CD4-positive, alpha-beta T cell treated with Interferon alpha-2 for 1 hour (primary cell): ENCODE data around the gene CDH11.

Experiments
- DNase-seq, 2 donors: peaks; one replicate each; pipeline ENCODE4 v3.0.0-alpha.2; 2020 to 2022

CDH11 gene

DNA sequence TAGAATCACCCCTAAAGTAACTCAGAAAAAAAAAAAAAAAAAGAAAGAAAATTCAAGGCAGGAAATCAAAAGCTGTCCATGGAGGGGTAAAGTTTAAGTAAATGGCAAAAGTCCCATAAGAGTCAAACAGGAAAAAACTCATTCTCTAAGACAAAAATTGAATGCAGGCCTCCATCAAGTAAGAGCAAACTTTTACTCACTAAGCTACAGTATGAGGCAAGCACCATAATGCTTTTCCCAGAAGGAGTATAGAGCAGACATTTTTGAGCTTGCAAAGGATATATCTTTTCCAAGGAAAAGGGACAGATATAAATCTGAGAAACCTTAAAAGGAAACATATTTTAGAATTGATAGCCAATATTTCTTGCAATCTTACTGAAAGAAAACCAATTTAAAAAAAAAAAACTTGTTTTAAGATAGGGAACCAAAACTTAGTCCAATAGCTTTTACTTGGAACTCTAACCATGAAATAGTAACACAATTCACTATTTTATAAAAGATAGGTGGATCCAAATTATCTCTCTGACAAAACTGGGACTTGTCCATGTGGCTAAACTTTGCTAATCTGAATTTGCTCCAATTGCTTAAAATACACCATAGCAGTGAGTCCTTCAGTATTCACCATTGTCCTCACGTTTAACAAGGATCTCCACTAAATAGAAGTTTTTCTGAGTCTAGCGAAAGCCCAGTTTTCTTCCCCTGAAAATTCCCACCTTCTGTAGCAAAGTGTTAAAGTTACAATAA lies 99.8 kb downstream of the CDH11 start:
- DNase-seq: no peak

DNA sequence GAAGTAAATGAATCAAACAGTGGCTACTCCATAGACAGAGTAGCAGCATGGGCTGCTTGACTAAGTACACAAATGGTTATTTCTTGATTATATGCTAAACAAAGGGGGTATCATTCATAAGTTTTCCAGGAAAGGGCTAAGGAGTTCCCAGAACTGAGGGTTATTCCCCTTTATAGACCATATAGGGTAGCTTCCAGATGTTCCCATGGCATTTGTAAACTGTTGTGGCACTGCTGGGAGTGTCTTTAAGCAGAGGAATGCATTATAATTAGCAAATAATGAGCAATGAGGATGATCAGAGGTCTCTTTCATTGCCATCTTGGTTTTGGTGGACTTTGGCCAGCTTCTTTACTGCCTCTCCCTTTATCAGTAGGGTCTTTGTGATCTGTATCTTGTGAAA lies 105.1 kb downstream of the CDH11 start:
- DNase-seq: no peak

DNA sequence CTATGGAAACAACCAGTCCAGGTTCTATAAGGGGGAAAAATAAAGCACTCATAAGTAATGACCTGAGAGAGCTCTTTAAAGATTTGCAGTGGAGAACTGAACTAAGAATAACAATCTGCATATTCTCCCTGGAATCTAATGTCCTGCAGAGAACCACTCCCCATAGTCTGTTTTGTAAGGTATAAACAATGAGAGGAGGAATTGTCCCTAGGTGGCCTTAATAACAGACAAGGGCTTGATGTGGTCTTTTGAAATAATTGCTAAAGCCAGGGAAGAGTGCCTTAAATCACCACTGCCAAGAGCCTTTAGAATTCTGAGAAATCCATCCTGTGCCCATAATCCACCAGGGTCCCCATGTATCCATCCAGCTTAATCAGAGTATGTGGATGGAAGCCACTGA lies 106.3 kb downstream of the CDH11 start:
- no peak for DNase-seq

DNA sequence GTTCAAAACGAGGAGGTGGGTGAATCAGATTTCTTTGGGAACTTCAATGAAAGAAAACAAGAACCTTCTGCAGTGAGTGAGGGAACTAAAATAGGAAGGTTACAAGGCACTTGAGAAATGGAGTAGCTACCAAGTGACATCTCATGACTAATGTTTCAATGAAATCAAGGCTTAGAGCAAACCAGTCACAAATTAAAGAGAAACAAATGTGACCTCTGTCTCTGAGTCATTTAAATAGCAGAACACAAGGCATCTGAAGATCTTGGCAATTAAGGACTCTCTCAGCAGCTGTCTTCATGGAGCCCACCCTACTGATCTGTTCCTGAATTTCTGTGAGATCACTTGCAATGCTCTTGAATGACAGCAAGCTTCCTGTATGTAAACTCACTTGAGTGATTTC lies 109.5 kb downstream of the CDH11 start:
- no peak for DNase-seq

DNA sequence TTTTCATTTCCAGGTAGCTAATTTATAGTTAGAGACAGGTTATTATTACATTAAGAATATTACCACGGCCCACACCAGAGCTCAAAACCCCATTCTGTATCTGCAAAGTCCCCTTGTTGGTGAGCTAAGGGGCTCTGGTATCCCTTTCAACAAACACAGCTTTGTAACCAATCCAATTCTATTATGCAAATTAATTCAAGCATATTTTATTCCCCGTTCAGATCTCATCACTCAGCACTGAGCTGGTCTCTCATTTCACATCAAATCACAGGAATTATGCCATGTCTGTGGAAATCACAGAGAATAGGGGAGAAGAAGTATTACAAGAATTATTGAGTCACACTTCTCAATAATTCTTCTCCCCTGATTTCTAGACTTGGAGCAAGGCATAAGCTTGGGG lies 111.7 kb downstream of the CDH11 start:
- DNase-seq: no peak

DNA sequence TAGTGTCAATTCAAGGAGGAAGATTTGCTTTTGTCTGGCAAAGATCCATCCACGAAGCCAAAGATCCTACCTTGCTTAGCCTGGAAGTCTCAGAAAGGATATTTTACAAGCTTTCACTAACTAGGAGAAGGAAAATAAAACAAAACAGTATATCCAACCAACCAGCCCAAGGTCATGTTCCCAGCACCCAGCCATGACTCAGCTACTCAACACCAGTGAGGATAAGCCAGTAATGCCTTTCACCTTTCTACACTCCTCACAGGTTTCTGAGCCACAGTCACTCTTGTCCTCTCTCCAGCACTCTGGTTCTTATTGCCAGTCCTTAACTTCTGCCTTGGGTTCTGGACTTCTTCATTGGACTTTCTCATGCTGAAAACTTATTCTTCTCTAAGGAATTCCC lies 116.2 kb downstream of the CDH11 start:
- DNase-seq: no peak

DNA sequence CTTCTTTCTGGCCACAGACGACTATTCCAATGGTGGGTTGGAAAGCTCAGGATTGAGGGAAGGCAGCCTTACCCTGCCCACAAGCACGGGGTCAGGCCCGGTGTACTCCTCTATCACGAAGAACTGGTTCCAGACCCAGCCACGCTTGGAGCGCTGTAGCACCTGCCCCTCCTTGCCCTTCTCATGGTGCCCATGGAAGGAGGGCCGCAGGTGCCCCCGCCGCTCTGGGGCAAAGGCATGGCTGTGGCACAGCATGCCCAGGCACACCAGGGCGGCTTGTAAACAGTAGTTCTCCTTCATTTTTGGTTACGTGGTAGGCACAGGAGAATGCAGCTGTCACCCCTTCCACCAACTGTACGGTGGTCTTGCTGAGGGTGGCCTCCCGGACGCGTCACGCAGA lies 117.3 kb downstream of the CDH11 start:
- no peak for DNase-seq

DNA sequence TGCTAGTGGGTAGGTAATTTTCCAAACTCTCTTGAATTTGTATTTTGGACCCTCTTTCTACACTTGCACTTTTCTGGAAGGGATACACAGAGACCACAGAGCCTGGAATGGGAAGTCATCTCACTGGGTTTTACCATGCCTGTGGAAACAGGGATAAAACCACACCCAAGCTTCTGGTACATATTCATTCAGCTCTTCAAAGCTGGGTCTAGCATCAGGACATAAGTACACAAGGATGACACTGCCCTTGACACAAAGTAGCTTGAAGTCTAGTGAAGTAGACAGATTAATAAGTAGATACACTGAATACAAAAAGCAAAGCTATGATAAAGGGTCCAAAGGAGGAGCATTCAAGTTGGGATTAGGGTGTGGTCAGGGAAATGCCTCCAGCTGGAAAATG lies 118.2 kb downstream of the CDH11 start:
- no peak for DNase-seq

DNA sequence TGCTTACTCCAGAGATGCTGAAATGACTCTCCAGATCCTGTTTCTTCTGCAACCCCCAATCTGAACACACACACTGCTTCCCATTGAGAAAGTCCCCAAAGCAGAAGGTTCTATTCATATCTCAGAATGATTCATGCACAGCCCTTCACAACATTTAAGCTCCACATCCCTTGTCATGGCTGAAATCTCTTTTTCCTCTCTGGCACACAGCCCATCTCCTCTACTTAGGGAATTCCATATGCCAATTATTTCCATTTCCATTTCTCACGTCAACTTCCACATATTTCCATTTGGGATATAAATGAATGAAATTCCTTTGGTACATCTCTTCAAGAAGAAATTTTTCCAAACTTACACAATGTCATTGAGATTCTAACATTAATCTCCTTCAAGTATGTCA lies 119.6 kb downstream of the CDH11 start:
- DNase-seq: no peak

DNA sequence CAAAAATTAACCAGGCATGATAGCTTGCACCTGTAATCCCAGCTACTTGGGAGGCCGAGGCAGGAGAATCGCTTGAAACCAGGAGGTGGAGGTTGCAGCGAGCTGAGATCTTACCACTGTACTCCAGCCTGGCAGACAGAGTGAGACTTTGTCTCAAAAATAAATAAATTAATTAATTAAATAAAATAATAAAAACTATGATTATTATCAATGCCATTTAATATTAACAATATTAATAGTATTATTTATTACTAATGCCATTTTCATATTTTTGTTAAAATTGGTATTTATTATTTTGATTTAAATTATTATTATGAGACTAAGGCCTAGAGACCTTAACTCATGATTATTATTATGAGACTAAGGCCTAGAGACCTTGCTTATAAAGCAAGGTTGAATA lies 121.2 kb downstream of the CDH11 start:
- no peak for DNase-seq

DNA sequence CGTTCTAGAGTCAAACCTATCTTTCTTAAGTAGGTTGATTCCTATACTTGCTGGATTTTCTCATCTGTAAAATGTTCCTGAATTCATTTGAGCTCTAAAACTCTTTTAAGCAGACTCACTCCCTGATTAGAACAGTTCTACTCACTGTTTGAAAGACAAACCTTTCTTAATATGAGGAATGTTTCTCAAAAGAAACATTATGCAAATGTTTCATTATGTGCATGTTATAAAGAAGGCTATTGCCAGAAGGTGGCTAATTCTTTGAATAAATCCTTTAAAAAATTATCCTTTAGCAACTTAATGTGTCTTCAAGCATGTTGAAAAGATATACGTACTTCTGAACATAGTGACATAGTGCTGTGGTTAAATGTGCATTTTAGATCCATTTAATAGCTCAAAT lies 124.1 kb downstream of the CDH11 start:
- no peak for DNase-seq

DNA sequence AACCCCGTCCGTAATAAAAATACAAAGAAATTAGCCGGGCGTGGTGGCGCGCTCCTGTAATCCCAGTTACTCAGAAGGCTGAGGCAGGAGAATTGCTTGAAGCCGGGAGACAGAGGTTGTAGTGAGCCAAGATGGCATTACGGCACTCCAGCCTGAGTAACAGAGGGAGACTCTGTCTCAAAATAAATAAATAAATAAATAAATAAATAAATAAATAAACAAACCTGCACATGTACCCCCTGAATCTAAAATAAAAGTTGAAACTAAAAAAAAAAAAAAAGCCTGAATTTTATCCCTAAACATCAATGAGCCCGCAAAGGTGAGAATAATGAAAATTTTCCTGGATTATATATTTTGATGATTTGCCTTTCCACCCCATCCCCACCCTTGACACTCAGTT lies 124.7 kb downstream of the CDH11 start:
- DNase-seq: no peak

DNA sequence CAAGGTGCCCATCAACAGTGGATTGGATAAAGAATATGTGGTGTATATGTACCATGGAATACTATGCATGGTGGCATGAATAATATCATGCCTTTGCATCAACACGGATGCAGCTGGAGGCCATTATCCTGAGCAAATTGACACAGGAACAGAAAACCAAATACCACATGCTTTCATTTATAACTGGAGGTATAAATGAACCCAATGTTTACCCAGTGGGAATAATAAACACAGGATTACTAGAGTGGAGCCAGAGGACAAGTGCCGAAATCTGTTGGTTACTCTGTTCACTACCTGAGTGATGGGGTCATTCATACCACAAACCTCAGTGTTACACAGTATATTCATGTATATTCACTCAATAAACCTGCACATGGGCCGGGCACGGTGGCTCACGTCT lies 125.2 kb downstream of the CDH11 start:
- DNase-seq: no peak

DNA sequence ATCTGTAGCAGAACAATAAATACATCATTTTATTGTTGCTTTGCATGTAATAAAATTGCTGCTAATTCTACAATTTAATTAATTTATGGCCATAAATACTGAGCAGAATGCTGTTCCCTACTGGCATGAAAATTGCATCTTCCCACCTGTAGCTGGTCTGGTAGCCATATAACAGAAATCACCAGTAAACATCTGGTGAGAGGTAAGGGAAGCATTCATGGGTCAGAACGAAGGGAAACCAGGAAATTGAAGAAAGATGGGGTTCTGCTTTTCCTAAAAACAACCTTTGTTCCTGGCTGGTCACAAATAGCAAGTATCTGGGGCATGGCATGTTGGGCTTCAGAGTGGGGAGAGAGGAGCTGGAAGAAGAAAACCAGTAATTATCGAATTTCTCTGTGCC lies 128.4 kb downstream of the CDH11 start:
- no peak for DNase-seq

DNA sequence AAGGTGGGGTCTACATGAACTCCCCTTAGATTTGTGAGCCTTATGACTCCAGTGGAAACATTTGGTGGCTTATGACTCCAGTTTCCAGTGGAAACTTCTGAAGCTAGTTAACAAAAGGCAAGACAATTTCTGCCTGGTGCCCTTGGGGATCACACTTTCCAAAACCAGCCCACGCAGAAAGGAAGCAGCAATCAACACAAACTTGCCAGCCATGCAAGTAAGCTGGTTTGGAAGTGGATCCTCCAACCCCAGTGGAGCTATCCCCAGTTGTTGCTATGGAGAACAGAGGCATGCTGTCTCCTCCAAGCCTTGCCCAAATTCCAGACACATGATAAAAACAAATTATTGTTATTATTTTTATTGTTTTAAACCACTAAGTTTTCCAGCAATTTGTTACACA lies 130.9 kb downstream of the CDH11 start:
- no peak for DNase-seq

DNA sequence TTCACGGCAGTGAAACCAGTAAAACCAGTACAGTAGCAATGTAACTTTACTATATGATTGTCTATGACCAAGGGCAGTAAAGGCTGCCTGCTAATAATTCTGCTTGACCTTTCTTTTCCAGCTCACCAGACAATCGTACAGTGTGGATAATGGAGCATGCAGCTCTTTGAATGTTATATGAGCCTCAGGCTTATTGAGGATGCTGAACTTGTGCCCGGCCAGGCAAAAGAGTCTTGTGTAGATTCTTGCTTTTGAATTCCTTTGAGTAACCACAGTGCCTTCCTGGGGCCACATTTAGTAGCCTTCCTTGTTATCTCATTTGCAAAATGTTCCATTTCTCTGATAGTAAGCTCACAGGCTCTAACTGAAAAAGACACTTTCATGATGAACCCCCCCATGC lies 131.8 kb downstream of the CDH11 start:
- DNase-seq: no peak

DNA sequence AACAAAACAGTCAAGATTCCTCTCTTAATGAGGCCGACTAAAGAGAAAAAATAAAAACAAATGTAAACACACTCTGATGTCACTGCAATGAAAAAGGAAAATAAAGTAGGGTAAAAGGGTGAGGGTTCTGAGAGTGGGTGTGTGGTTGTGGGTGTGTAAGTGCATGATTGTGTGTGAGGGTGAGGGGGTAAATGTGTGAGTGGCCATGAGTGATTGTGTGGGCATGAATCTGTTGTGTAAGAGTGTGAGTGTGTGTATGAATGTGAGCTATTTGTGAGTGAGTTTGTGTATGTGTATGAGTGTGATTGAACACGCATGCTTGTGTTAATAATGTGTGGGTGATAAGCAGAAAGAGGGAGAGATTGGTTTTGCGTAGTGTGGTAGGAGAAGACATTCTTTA lies 132.8 kb downstream of the CDH11 start:
- no peak for DNase-seq

DNA sequence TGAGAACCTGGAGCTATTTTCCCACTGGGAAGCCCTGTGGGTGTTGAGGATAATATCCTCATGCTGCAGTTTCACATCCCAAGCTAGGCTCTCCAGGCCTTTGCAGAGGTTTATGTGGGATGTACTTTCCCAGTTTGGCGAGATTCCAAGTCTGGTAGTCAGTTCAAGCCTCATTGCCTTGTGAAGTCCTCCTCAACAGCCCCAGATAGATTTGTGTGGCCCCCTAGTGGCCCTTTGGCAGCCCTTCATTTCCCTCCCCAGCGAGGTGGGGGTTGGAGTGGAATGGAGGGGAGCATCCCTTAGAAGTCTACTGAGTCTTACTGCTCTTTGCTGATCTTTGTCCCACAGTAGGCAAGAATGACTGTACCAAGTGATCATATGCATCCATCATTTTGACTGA lies 137.9 kb downstream of the CDH11 start:
- no peak for DNase-seq

DNA sequence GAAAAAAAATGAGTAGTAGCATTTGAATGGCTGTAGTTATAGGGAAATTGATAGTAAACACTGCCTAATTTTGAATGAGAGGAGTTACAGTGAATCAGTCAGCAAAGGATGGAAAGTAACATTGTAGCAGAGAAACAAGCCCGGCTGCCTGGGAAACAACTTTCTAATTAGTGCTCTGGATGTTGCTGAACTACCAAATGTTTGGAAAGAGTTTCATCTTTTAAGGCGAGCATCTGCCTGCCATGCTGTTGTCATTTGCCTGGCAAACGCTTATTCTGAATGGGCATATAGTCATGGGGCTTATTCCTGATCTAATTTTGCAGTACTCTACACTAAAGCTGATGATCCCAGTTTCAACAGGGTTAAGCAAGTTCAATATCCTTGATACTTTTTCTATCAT lies 138.6 kb downstream of the CDH11 start:
- DNase-seq: no peak

DNA sequence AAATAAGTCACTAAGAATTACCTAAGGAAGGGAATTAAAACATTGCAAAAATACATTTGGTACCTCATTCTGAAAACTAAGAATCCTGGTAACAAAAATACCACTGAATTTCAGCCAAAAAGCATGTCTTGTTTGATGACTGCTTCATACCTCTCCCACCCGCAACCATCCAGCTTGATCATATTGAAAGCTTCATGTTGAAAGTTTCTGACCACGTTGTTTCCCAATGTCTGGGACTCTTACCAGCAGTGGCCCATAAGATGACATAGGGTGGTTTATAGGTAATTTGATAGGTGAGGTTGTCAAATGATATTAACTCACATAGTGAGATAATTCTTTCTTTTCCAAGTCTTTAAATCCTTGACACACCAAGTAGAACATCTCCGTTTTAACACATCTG lies 139.3 kb downstream of the CDH11 start:
- DNase-seq: no peak

DNA sequence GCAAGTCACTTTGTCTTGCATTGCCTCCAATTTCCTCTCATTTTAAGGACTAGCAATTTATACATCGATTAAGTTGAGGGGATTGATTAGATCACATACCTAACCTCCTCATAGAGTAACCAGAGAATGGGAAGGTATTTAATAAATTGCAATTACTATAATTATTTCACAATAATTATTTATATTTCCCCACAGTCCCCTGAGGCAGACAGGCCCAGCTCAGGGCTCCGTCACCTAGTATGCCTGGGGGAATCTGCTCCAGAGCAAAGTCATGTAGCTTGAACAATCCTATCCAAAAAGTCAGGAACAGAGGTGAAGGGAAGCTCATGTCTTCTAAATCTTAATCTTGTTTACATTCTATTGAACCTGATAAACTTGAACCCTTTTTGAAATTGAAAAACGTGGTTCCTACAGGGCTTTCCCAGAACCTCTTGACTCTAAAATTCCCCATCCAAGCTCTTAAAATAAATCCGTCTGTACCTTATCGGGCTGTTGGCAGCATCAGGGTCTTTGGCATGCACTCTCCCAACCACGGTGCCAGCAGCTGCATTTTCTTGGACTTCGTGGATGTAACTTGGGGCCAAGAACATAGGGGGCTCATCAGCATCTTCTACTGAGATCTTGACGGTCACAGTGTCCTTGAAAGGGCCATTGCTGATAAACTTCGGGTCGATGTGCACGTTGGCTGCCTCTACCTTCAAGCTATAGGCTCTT lies 140.1 kb downstream of the CDH11 start:
- no peak for DNase-seq

DNA sequence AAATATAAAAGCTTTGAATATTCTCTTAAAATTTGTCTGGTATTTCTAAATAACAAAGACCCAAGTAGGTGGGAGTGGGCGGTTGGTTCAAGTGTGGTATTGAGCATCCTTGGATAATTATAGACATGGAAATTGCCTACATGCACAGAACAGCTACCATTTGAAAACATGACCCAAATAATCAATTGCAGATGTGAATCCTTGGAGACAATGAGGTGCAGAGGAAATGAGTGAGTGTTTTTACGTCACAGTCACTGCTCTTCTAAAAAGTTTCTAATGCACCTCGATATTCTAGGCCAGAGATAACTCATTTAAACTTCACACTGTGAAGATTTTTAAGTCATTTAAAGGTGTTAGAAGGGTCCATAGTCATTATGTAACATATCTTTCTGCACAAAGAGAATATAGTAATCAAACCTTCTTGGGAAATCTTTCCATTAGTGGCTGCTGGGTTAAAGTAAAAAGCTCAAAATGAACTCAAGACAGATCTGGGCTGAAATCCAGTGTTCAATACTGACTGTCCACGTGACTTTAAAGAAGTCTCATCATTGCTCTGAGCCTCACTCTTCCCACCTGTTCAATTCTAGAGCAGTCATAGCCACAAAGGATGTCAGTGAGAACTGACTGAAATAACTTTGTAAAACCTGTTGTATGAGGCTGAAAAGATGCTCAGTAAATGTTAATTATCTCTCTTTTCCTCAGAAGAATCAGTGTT lies 144.5 kb downstream of the CDH11 start:
- DNase-seq: no peak

DNA sequence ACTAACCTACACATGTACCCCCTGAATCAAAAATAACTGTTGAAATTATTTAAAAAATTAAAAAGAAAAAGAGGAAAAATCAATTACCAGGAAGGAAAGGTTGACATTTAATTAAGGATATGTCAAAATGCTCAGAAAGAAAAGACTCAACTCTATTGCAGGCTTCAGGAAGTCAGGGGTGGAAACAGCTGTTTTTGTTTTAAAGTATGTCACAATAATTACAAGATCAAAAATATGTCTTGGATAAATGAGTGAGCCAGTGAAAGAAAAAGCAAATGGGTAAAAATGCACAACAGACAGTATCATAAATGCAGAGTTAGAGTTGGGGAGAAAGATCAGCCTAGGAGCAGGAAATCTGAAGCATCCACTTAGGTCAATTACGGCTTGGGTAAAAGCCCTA lies 146.0 kb downstream of the CDH11 start:
- no peak for DNase-seq

DNA sequence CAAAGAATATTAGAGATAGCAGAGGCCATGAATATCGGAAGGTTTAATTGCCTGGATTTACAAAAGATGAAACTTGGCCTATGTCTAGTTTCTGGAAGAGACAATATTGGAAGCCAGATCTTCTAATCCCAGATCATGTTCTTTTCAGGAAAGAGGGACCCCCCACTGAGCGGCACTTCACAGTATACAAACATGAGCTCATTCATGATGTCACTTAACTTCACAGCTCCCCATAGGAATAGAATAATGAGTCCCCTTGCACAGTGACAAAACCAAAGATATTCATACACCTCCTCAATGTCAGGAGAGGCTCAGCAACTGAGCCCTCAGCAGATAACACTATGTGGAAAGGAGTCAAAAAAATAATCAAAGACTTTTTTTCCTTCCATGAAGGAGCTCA lies 147.5 kb downstream of the CDH11 start:
- no peak for DNase-seq
